Astrocyte (in vitro differentiated cells and primary cell): ENCODE measurements around the gene CARD14. TPM values are rescaled to one million over a fixed set of nuclear protein-coding genes. Genes with fewer than 3 reads are reported as not detected.

Source experiments
- DNase-seq: peaks from one replicate; pipeline ENCODE4 v3.0.0-alpha.2; 2010; ENCODE audit warnings: low read depth
- FAIRE-seq: peaks from 2 replicates; lab custom pipeline; 2011; peaks lifted over from hg19 to GRCh38; lab: Jason Lieb, UNC
- H2AFZ ChIP-seq: 2 replicates; pipeline ENCODE4 v1.6.0; 2012; ENCODE audit warnings: low read depth, low read length, inconsistent platforms
- H3K27ac ChIP-seq: 2 replicates; pipeline ENCODE4 v1.5.1; 2011; ENCODE audit warnings: low read depth, low read length, inconsistent platforms
- H3K27me3 ChIP-seq: 2 replicates; pipeline ENCODE4 v1.6.0; 2011; ENCODE audit warnings: low read length, inconsistent platforms; ENCODE audit not compliant: insufficient read depth
- H3K36me3 ChIP-seq: 2 replicates; pipeline ENCODE4 v1.5.1; 2011; ENCODE audit warnings: low read length, inconsistent platforms; ENCODE audit not compliant: insufficient read depth
- H3K4me1 ChIP-seq: 2 replicates; pipeline ENCODE4 v1.5.1; 2011; ENCODE audit warnings: low read length, inconsistent platforms; ENCODE audit not compliant: insufficient read depth
- H3K4me2 ChIP-seq: 2 replicates; pipeline ENCODE4 v1.6.0; 2012; ENCODE audit warnings: low read length, inconsistent platforms
- H3K4me3 ChIP-seq: 2 replicates; pipeline ENCODE4 v1.5.1; 2011; ENCODE audit warnings: low read depth, mild to moderate bottlenecking, low read length, inconsistent platforms; ENCODE audit not compliant: insufficient read depth
- H3K79me2 ChIP-seq: 2 replicates; pipeline ENCODE4 v1.6.0; 2012; ENCODE audit warnings: mild to moderate bottlenecking, low read length, inconsistent platforms; ENCODE audit not compliant: insufficient read depth
- H3K9ac ChIP-seq: 2 replicates; pipeline ENCODE4 v1.6.0; 2012; ENCODE audit warnings: mild to moderate bottlenecking, low read length, inconsistent platforms
- H3K9me3 ChIP-seq: 2 replicates; pipeline ENCODE4 v1.5.1; 2012; ENCODE audit warnings: low read depth, mild to moderate bottlenecking, low read length, inconsistent platforms; ENCODE audit not compliant: insufficient read depth
- H4K20me1 ChIP-seq: 2 replicates; pipeline ENCODE4 v1.6.0; 2012; ENCODE audit warnings: low read length, inconsistent platforms; ENCODE audit not compliant: insufficient read depth
- H3K27ac Mint-ChIP-seq: one replicate; pipeline ENCODE4 v1.8.0; 2021; ENCODE audit warnings: mild to moderate bottlenecking, mixed read lengths; ENCODE audit not compliant: unreplicated experiment
- H3K27me3 Mint-ChIP-seq: one replicate; pipeline ENCODE4 v1.8.0; 2021; ENCODE audit warnings: low read depth, mixed read lengths; ENCODE audit not compliant: unreplicated experiment
- H3K36me3 Mint-ChIP-seq: one replicate; pipeline ENCODE4 v1.8.0; 2021; ENCODE audit warnings: low read depth, mixed read lengths; ENCODE audit not compliant: unreplicated experiment
- H3K4me1 Mint-ChIP-seq: one replicate; pipeline ENCODE4 v1.8.0; 2021; ENCODE audit warnings: low read depth, mixed read lengths; ENCODE audit not compliant: unreplicated experiment
- H3K4me3 Mint-ChIP-seq: one replicate; pipeline ENCODE4 v1.8.0; 2021; ENCODE audit warnings: mild to moderate bottlenecking, moderate library complexity, mixed read lengths; ENCODE audit not compliant: unreplicated experiment
- H3K9me3 Mint-ChIP-seq: one replicate; pipeline ENCODE4 v1.8.0; 2021; ENCODE audit warnings: mild to moderate bottlenecking, mixed read lengths; ENCODE audit not compliant: unreplicated experiment
- CTCF ChIP-seq: IDR thresholded peaks from 2 replicates; pipeline ENCODE4 v1.5.1; 2011; ENCODE audit warnings: low read depth, mild to moderate bottlenecking, inconsistent platforms, low read length, moderate library complexity; ENCODE audit not compliant: insufficient read depth
- EZH2 ChIP-seq: IDR thresholded peaks from 2 replicates; pipeline ENCODE4 v1.6.1; 2012; ENCODE audit warnings: mild to moderate bottlenecking, low read length, inconsistent platforms; ENCODE audit not compliant: insufficient read depth
- total RNA-seq: library from RNA; stranded (reverse); gene quantifications from 2 replicates; pipeline ENCODE4 v1.2.1, GENCODE V29; 2021

The CARD14 gene
- total RNA-seq, 1 donor from 2014 or later: not detected

GRCh38 chr17:80142929-80143328 lies 26.9 kb upstream of the CARD14 start:
- Histone ChIP-seq H3K4me2 (no peak overlapping the region), H3K4me3 (no peak overlapping the region), H3K27ac (no peak overlapping the region), H3K4me1 (peaks cover 15% of the 10 kb centered on the region), H3K79me2 (peaks cover 54% of the 10 kb centered on the region), H3K9ac (no peak overlapping the region), H4K20me1 (peaks cover 67% of the 10 kb centered on the region), H3K9me3 (no peaks in the 10 kb centered on the region), H3K36me3 (peaks cover 51% of the 10 kb centered on the region), H2AFZ (no peak overlapping the region), H3K27me3 (no peaks in the 10 kb centered on the region)
- Mint-ChIP-seq H3K27ac (no peak overlapping the region), H3K4me1 (peaks cover 15% of the 10 kb centered on the region), H3K36me3 (peaks cover 16% of the 10 kb centered on the region), H3K27me3 (no peaks in the 10 kb centered on the region), H3K4me3 (no peak overlapping the region), H3K9me3 (no peaks in the 10 kb centered on the region)
- DNase-seq: no peak
- TF ChIP-seq CTCF (no peak), EZH2 (no peak)
- no peak for FAIRE-seq

GRCh38 chr17:80145076-80146075 lies 24.5 kb upstream of the CARD14 start:
- peaks cover 30% of the 10 kb centered on the region for H3K36me3 ChIP-seq
- H3K4me3 Mint-ChIP-seq: peak overlapping the region; percentile 91
- H3K4me1 Mint-ChIP-seq: peaks cover 16% of the 10 kb centered on the region
- peak overlapping the region; percentile 99 for H3K4me2 ChIP-seq
- H3K79me2 ChIP-seq: peaks cover 59% of the 10 kb centered on the region
- FAIRE-seq (no peak), DNase-seq (no peak)
- H3K36me3 Mint-ChIP-seq: peaks cover 7% of the 10 kb centered on the region
- peak overlapping the region; percentile 15 for H3K27ac ChIP-seq
- H3K4me1 ChIP-seq: peaks cover 15% of the 10 kb centered on the region
- peaks cover 51% of the 10 kb centered on the region for H4K20me1 ChIP-seq
- TF ChIP-seq EZH2: no peak
- TF ChIP-seq CTCF: no peak
- no peaks in the 10 kb centered on the region for H3K27me3 ChIP-seq
- H3K4me3 ChIP-seq: peak overlapping the region; percentile 79
- H3K9me3 ChIP-seq: no peaks in the 10 kb centered on the region
- peak overlapping the region; percentile 80 for H3K27ac Mint-ChIP-seq
- no peaks in the 10 kb centered on the region for H3K27me3 Mint-ChIP-seq
- no peak overlapping the region for H2AFZ ChIP-seq
- no peaks in the 10 kb centered on the region for H3K9me3 Mint-ChIP-seq
- peak overlapping the region; percentile 94 for H3K9ac ChIP-seq
